ENCODE results near the gene NFIX.

GRCh38 chr19:13012690-13013608 is 17.7 kb downstream of the NFIX start:
- TF ChIP-seq CTCF (IDR thresholded peaks at IDR 0.05) (no peak), POLR2A (IDR thresholded peaks at IDR 0.05) (no peak), POLR2AphosphoS5 (IDR thresholded peaks at IDR 0.05) (peak in 3 of 4 donors; percentile 47 to 66 (median 50)), EP300 (IDR thresholded peaks at IDR 0.05) (no peak)

Measured in sigmoid colon (tissue), 4 donors.